Mucosa of rectum (tissue), 2 donors: Measurements from ENCODE around the gene SDCCAG8.

Source experiments
- H3K27ac ChIP-seq, 2 donors: one replicate each; pipeline ENCODE4 v1.7.0; 2013; ENCODE audit warnings: inconsistent platforms in 2 of 2, low read depth in 2 of 2, low read length in 2 of 2
- H3K27me3 ChIP-seq, 2 donors: one replicate each; pipeline ENCODE4 v1.7.0; 2013; ENCODE audit warnings: low read length in 2 of 2; ENCODE audit not compliant: control insufficient read depth in 2 of 2, insufficient read depth in 2 of 2
- H3K36me3 ChIP-seq, 2 donors: one replicate each; pipeline ENCODE4 v1.7.0; 2013; ENCODE audit warnings: low read length in 2 of 2; ENCODE audit not compliant: control insufficient read depth in 2 of 2, insufficient read depth in 2 of 2
- H3K4me1 ChIP-seq, 2 donors: one replicate each; pipeline ENCODE4 v1.7.0; 2013; ENCODE audit warnings: low read length in 2 of 2, mild to moderate bottlenecking in 1 of 2; ENCODE audit not compliant: control insufficient read depth in 2 of 2, insufficient read depth in 2 of 2
- H3K4me3 ChIP-seq, 2 donors: one replicate each; pipeline ENCODE4 v1.7.0; 2013; ENCODE audit warnings: low read length in 2 of 2
- H3K9ac ChIP-seq, 2 donors: one replicate each; pipeline ENCODE4 v1.7.0; 2013; ENCODE audit warnings: low read length in 2 of 2, low read depth in 1 of 2, mild to moderate bottlenecking in 1 of 2
- H3K9me3 ChIP-seq, 2 donors: one replicate each; pipeline ENCODE4 v1.7.0; 2013; ENCODE audit warnings: low read length in 2 of 2; ENCODE audit not compliant: control insufficient read depth in 2 of 2
- donor health status: healthy.
- donor health status: Normal muscosa, but diverticular disease.

The SDCCAG8 gene

DNA sequence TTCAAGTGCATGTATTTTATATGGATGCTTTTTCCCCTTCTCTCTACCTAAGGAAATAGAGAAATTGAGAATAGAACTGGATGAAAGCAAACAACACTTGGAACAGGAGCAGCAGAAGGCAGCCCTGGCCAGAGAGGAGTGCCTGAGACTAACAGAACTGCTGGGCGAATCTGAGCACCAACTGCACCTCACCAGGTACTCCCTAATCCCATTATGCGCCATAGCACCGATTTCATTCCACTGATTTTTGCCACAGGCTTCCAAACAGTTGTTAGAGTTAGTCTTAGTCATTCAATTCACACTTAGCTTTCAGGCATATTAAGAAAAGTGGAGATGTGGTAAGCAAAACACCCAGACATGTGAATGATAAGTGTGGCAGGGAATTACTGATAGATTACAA, 122.8 kb downstream of the SDCCAG8 start:
- Histone ChIP-seq H3K27me3 (no peaks in the 10 kb centered on the region), H3K36me3 (peaks cover 0 to 7% of the 10 kb centered on the region in 2 donors), H3K4me3 (no peak overlapping the region), H3K9me3 (no peaks in the 10 kb centered on the region), H3K4me1 (no peaks in the 10 kb centered on the region), H3K27ac (no peak overlapping the region), H3K9ac (no peak overlapping the region)

- Histone ChIP-seq H3K4me3 (no peak overlapping the region), H3K9ac (no peak overlapping the region), H3K36me3 (peaks cover 0 to 7% of the 10 kb centered on the region in 2 donors), H3K9me3 (no peaks in the 10 kb centered on the region), H3K27me3 (no peaks in the 10 kb centered on the region), H3K4me1 (no peaks in the 10 kb centered on the region), H3K27ac (no peak overlapping the region)
These were observed 123.4 kb downstream of the SDCCAG8 start for GRCh38 chr1:243379208-243379607.

DNA sequence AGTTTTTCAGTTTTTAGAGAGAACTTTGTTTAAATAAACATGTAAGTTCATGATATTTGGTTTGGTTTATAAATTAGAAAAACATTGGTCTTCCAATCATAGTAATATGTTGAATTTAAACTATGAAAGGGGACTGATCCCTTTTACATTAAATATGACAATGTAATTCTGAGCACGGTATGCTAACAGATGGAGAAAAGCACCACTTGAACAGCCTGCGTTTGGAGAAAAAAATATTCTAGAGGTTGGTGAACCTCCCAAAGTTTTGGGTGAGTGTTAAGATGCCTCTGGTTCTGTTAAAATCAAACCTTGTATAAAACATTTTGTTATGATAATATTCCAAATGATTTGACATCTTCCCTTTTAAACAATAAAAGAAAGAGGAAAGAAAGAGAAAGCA, 123.9 kb downstream of the SDCCAG8 start:
- H3K9me3 ChIP-seq: no peaks in the 10 kb centered on the region
- no peak overlapping the region for H3K9ac ChIP-seq
- peaks cover 0 to 7% of the 10 kb centered on the region in 2 donors for H3K36me3 ChIP-seq
- H3K4me3 ChIP-seq: no peak overlapping the region
- no peaks in the 10 kb centered on the region for H3K27me3 ChIP-seq
- no peaks in the 10 kb centered on the region for H3K4me1 ChIP-seq
- no peak overlapping the region for H3K27ac ChIP-seq

DNA sequence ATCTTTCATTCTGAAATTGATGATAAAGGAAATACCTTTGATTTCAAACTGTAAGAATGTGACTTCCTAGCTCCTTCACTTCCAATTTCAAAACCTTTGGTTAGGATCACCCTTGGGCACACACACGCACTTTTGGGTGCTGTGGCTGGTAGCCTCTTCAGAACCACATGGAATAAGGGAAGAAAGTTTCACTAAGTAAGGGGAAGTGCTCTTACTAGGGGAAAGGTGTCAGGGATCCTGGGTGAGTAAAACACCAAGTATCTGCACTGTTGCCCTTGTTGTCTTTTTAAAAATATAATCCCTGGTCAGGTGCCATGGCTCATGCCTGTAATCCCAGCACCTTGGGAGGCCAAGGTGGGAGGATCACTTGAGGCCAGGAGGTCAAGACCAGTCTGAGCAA, 132.4 kb downstream of the SDCCAG8 start:
- Histone ChIP-seq H3K9ac (no peak overlapping the region), H3K4me1 (no peaks in the 10 kb centered on the region), H3K9me3 (no peaks in the 10 kb centered on the region)

DNA sequence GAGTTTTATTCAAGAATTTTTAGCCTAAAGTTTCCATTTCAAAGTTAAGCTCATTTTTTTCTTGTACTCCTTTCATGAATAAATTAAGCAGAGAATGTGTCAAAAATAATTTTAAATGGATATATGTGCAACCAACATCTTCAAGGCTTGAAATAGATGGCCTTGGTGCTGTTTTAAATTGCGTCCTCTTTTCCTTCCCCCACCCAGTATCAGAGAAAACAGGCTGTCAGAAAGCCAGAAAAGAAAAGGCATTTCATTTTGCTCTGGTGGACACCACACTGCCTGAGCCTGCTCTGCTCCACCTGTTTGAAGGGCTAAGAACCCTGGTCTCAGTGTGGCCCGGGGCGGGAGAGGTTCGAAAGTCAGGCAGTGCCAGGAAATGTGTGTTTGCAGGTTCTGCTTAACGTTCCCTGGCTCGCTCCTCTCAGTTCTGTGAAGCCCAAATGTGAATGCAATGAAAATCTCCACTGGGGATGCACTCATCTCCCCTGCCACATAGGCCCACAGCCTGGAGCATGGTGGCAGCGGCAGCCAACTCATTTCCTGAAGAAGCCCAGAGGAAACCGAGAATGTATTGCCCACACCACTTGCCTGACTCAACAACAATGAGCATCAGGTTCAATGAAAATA, 134.4 kb downstream of the SDCCAG8 start:
- no peaks in the 10 kb centered on the region for H3K36me3 ChIP-seq
- H3K4me1 ChIP-seq: no peaks in the 10 kb centered on the region
- H3K4me3 ChIP-seq: no peak overlapping the region
- H3K9me3 ChIP-seq: no peaks in the 10 kb centered on the region
- H3K9ac ChIP-seq: no peak overlapping the region
- H3K27ac ChIP-seq: no peak overlapping the region
- H3K27me3 ChIP-seq: no peaks in the 10 kb centered on the region

More for the DNA sequence above, 132.4 kb downstream of the SDCCAG8 start:
- Histone ChIP-seq H3K27me3 (no peaks in the 10 kb centered on the region), H3K4me3 (no peak overlapping the region), H3K27ac (no peak overlapping the region), H3K36me3 (no peaks in the 10 kb centered on the region)

GRCh38 chr1:243391355-243391754, 135.5 kb downstream of the SDCCAG8 start:
- Histone ChIP-seq H3K9me3 (no peaks in the 10 kb centered on the region), H3K4me3 (no peak overlapping the region), H3K36me3 (no peaks in the 10 kb centered on the region), H3K27ac (no peak overlapping the region), H3K9ac (no peak overlapping the region), H3K27me3 (no peaks in the 10 kb centered on the region), H3K4me1 (no peaks in the 10 kb centered on the region)

DNA sequence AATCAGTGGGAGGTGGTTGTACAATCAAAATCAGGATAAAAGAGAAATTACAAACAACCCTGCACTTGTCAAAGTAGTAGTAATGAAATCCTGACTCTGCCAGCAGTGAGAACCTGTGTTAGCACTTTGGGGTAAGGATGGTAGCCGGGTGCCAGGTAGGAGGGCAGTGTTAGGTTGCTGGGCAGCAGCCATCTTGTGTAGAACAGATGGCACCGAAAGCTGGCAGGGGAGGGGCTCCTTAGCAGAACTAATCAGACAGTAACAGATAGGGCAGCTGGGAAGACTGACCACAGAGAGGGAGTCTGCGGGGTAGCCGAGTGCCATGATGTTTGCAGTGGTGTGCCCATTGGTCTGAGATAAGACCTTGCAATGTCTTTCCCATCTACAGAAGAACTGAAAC, 137.3 kb downstream of the SDCCAG8 start:
- Histone ChIP-seq H3K27me3 (no peaks in the 10 kb centered on the region), H3K27ac (no peak overlapping the region), H3K9me3 (no peaks in the 10 kb centered on the region), H3K4me3 (no peak overlapping the region), H3K9ac (no peak overlapping the region), H3K36me3 (no peaks in the 10 kb centered on the region), H3K4me1 (no peaks in the 10 kb centered on the region)

DNA sequence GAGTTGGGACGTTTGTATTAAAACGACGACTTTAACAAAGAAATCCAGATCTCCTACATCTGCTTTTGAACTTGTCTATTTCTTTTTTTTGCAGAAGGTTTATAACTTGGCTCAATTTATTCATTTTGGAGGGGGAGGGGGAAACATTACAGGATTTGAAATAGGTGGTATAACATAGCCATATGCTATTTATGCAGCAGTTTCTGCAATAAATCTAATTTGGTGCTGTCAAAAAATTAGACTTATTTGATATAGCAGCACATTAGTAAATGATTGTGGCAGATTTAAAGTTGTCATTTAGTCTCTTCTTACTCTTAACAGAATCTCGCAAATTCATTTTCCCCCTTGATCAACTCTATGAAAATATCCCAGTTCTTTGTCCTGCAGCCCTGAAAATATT, 138.2 kb downstream of the SDCCAG8 start:
- no peaks in the 10 kb centered on the region for H3K27me3 ChIP-seq
- H3K4me1 ChIP-seq: no peaks in the 10 kb centered on the region
- H3K36me3 ChIP-seq: no peaks in the 10 kb centered on the region
- H3K9me3 ChIP-seq: no peaks in the 10 kb centered on the region
- H3K9ac ChIP-seq: no peak overlapping the region
- no peak overlapping the region for H3K4me3 ChIP-seq
- H3K27ac ChIP-seq: no peak overlapping the region

GRCh38 chr1:243394601-243395464, 139.0 kb downstream of the SDCCAG8 start:
- Histone ChIP-seq H3K9me3 (no peaks in the 10 kb centered on the region), H3K4me3 (no peak overlapping the region), H3K27me3 (no peaks in the 10 kb centered on the region), H3K27ac (no peak overlapping the region), H3K4me1 (no peaks in the 10 kb centered on the region), H3K9ac (no peak overlapping the region), H3K36me3 (no peaks in the 10 kb centered on the region)

- Histone ChIP-seq H3K9ac (no peak overlapping the region), H3K4me1 (no peaks in the 10 kb centered on the region), H3K27ac (no peak overlapping the region), H3K9me3 (no peaks in the 10 kb centered on the region), H3K4me3 (no peak overlapping the region), H3K36me3 (no peaks in the 10 kb centered on the region), H3K27me3 (no peaks in the 10 kb centered on the region)
These were observed 140.6 kb downstream of the SDCCAG8 start for GRCh38 chr1:243396424-243396823.
